ENCODE measurements around the gene TARS2. TPM values are rescaled to one million over a fixed set of nuclear protein-coding genes. Genes with fewer than 3 reads are reported as not detected.

Gene TARS2
- polyA plus RNA-seq, 1 of the 3 experiments (the other 2 are of a cell fraction), result 22.2 TPM

DNA sequence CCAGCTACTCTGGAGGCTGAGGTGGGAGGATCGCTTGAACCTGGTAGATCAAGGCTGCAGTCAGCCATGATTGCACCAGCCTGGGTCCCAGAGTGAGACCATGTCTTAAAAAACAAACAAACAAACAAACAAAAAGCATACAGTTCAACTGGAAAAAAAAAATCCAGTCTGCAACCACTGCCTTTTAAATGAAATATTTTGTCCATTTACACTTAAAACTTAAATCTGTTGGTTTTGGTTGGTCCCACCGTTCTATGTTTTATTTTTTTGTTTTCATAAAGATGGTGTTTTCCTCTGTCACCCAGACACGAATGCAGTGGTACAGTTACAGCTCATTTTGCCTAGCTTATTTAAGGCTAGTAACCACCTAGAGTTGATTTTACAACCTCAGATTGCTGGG, 38.1 kb downstream of the TARS2 start:
- TF ChIP-seq GABPA (IDR thresholded peaks at IDR 0.05; ENCODE audit: low read depth) (no peak), CHD2 (IDR thresholded peaks at IDR 0.05; ENCODE audit: low read length, partially characterized antibody) (no peak), SIN3A (IDR thresholded peaks at IDR 0.05; ENCODE audit: borderline replicate concordance, low read depth, low read length) (no peak), FOXM1 (IDR thresholded peaks at IDR 0.05; ENCODE audit: low read depth) (no peak), FOXJ3 (CRISPR knock-in tag; IDR thresholded peaks at IDR 0.05) (no peak), MEF2A (IDR thresholded peaks at IDR 0.05; ENCODE audit: borderline replicate concordance, low read depth) (no peak), SMC3 (IDR thresholded peaks at IDR 0.05; ENCODE audit: low read depth, low read length) (no peak), TCF12 (IDR thresholded peaks at IDR 0.05) (no peak), GATA2 (CRISPR knock-in tag; IDR thresholded peaks at IDR 0.05) (no peak), ELF1 (IDR thresholded peaks at IDR 0.05) (no peak), FOSL2 (IDR thresholded peaks at IDR 0.05; ENCODE audit: borderline replicate concordance, low read depth) (no peak), RAD21 (IDR thresholded peaks at IDR 0.05; ENCODE audit: low read length) (no peak), NRF1 (IDR thresholded peaks at IDR 0.05; ENCODE audit: low read depth, low read length) (no peak), RXRA (IDR thresholded peaks at IDR 0.05; ENCODE audit: borderline replicate concordance, low read depth) (no peak), POLR2AphosphoS5 (IDR thresholded peaks at IDR 0.05; ENCODE audit: low read depth, low read length) (no peak)
- TF ChIP-seq, protein P1, sequence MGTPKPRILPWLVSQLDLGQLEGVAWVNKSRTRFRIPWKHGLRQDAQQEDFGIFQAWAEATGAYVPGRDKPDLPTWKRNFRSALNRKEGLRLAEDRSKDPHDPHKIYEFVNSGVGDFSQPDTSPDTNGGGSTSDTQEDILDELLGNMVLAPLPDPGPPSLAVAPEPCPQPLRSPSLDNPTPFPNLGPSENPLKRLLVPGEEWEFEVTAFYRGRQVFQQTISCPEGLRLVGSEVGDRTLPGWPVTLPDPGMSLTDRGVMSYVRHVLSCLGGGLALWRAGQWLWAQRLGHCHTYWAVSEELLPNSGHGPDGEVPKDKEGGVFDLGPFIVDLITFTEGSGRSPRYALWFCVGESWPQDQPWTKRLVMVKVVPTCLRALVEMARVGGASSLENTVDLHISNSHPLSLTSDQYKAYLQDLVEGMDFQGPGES (IDR thresholded peaks at IDR 0.05; ENCODE audit: low read depth, low read length), result no peak
- TF ChIP-seq, protein P2, sequence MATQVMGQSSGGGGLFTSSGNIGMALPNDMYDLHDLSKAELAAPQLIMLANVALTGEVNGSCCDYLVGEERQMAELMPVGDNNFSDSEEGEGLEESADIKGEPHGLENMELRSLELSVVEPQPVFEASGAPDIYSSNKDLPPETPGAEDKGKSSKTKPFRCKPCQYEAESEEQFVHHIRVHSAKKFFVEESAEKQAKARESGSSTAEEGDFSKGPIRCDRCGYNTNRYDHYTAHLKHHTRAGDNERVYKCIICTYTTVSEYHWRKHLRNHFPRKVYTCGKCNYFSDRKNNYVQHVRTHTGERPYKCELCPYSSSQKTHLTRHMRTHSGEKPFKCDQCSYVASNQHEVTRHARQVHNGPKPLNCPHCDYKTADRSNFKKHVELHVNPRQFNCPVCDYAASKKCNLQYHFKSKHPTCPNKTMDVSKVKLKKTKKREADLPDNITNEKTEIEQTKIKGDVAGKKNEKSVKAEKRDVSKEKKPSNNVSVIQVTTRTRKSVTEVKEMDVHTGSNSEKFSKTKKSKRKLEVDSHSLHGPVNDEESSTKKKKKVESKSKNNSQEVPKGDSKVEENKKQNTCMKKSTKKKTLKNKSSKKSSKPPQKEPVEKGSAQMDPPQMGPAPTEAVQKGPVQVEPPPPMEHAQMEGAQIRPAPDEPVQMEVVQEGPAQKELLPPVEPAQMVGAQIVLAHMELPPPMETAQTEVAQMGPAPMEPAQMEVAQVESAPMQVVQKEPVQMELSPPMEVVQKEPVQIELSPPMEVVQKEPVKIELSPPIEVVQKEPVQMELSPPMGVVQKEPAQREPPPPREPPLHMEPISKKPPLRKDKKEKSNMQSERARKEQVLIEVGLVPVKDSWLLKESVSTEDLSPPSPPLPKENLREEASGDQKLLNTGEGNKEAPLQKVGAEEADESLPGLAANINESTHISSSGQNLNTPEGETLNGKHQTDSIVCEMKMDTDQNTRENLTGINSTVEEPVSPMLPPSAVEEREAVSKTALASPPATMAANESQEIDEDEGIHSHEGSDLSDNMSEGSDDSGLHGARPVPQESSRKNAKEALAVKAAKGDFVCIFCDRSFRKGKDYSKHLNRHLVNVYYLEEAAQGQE (IDR thresholded peaks at IDR 0.05; ENCODE audit: low read depth, low read length), result no peak
- TF ChIP-seq, protein P3, sequence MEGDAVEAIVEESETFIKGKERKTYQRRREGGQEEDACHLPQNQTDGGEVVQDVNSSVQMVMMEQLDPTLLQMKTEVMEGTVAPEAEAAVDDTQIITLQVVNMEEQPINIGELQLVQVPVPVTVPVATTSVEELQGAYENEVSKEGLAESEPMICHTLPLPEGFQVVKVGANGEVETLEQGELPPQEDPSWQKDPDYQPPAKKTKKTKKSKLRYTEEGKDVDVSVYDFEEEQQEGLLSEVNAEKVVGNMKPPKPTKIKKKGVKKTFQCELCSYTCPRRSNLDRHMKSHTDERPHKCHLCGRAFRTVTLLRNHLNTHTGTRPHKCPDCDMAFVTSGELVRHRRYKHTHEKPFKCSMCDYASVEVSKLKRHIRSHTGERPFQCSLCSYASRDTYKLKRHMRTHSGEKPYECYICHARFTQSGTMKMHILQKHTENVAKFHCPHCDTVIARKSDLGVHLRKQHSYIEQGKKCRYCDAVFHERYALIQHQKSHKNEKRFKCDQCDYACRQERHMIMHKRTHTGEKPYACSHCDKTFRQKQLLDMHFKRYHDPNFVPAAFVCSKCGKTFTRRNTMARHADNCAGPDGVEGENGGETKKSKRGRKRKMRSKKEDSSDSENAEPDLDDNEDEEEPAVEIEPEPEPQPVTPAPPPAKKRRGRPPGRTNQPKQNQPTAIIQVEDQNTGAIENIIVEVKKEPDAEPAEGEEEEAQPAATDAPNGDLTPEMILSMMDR (IDR thresholded peaks at IDR 0.05), result no peak
- TF ChIP-seq, protein P4, sequence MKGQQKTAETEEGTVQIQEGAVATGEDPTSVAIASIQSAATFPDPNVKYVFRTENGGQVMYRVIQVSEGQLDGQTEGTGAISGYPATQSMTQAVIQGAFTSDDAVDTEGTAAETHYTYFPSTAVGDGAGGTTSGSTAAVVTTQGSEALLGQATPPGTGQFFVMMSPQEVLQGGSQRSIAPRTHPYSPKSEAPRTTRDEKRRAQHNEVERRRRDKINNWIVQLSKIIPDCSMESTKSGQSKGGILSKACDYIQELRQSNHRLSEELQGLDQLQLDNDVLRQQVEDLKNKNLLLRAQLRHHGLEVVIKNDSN (IDR thresholded peaks at IDR 0.05; ENCODE audit: borderline replicate concordance, low read depth), result no peak
- TF ChIP-seq, protein P5, sequence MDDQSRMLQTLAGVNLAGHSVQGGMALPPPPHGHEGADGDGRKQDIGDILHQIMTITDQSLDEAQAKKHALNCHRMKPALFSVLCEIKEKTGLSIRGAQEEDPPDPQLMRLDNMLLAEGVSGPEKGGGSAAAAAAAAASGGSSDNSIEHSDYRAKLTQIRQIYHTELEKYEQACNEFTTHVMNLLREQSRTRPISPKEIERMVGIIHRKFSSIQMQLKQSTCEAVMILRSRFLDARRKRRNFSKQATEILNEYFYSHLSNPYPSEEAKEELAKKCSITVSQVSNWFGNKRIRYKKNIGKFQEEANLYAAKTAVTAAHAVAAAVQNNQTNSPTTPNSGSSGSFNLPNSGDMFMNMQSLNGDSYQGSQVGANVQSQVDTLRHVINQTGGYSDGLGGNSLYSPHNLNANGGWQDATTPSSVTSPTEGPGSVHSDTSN (IDR thresholded peaks at IDR 0.05), result no peak
- no peaks in the 10 kb centered on the region for H3K36me3 ChIP-seq (replicated peaks in 1 of 2; ENCODE audit: control insufficient read depth in 1 of 2, insufficient read depth in 2 of 2, low read length in 1 of 2)
- no peaks in the 10 kb centered on the region for H3K9me2 ChIP-seq
- no peak overlapping the region for H3K9ac ChIP-seq
- 65% methylated on average over 3 of the region's 3 CpGs for whole genome bisulfite sequencing (ENCODE audit: low lambda C conversion rate)
- no peaks in the 10 kb centered on the region for H4K20me1 ChIP-seq (ENCODE audit: insufficient read depth)
- H3K4me2 ChIP-seq, result no peak overlapping the region
- no peak overlapping the region for H2AFZ ChIP-seq (ENCODE audit: low read depth)
- no peak overlapping the region for H3K4me3 ChIP-seq (ENCODE audit: low read depth in 2 of 2, low read length in 1 of 2)
- H3K4me1 ChIP-seq (ENCODE audit: control insufficient read depth in 1 of 2, insufficient read depth in 2 of 2, low read depth in 1 of 2, low read length in 1 of 2), result peaks cover 2 to 5% of the 10 kb centered on the region in 2 experiments; a peak in 1 of 4 replicates
- peaks cover 10% of the 10 kb centered on the region for H3F3A ChIP-seq (replicated peaks; ENCODE audit: insufficient read depth)
- no peak for DNase-seq
- H3K79me2 ChIP-seq (ENCODE audit: insufficient read depth), result no peaks in the 10 kb centered on the region
- no peaks in the 10 kb centered on the region for H3K27me3 ChIP-seq (ENCODE audit: insufficient read depth)
- no peak overlapping the region for H3K27ac ChIP-seq (ENCODE audit: low read depth in 2 of 2, low read length in 1 of 2)
- H3K9me3 ChIP-seq, result no peaks in the 10 kb centered on the region
- POLR2A ChIA-PET, result interaction anchor here (1.0 kb wide), 1 partner anchor 10 kb away, joined by 3 read pairs; the partner anchor contains the start of gene FALEC
- CTCF ChIA-PET, result interaction anchor here (1.1 to 2.8 kb wide), 2 partner anchors 7 to 36 kb away, joined by 3 to 14 read pairs; no protein-coding TSS in a partner anchor
